ENCODE measurements around the gene EFNA5.

GRCh38 chr5:107652839-107653607 is 17.7 kb downstream of the EFNA5 start:
- TF ChIP-seq CTCF (conservative IDR thresholded peaks at IDR 0.05; ENCODE audit: low read depth in 2 of 2) = no peak
- no peak for TF ChIP-seq POLR2AphosphoS5 (IDR thresholded peaks at IDR 0.05; ENCODE audit: low read depth)
- TF ChIP-seq EZH2 (IDR thresholded peaks at IDR 0.05; ENCODE audit: low read depth, unreplicated experiment) = no peak
- TF ChIP-seq EZH2phosphoT487 (IDR thresholded peaks at IDR 0.05; ENCODE audit: unreplicated experiment) = no peak
- no peak for TF ChIP-seq REST (IDR thresholded peaks at IDR 0.05; ENCODE audit: unreplicated experiment)
- TF ChIP-seq CREB1 (CRISPR knock-in tag; IDR thresholded peaks at IDR 0.05; ENCODE audit: low read depth) = no peak
- no peak for TF ChIP-seq ZNF331 (CRISPR knock-in tag; IDR thresholded peaks at IDR 0.05; ENCODE audit: low read depth)
- TF ChIP-seq NANOG (IDR thresholded peaks at IDR 0.05; ENCODE audit: borderline replicate concordance) = no peak
- no peak for TF ChIP-seq JUNB (IDR thresholded peaks at IDR 0.05; ENCODE audit: unreplicated experiment)
- TF ChIP-seq ETS1 (IDR thresholded peaks at IDR 0.05) = no peak
- no peak for TF ChIP-seq STAT1 (IDR thresholded peaks at IDR 0.05; ENCODE audit: unreplicated experiment)
- TF ChIP-seq ZNF114 (CRISPR knock-in tag; IDR thresholded peaks at IDR 0.05) = no peak
- no peak for TF ChIP-seq ZNF462 (CRISPR knock-in tag; IDR thresholded peaks at IDR 0.05)
